ENCODE results near the gene TBC1D16. TPM values are rescaled to one million over a fixed set of nuclear protein-coding genes. Genes with fewer than 3 reads are reported as not detected.

The TBC1D16 gene
- total RNA-seq, 4 donors from 2014 or later, result 6.4 to 20.2 (median 11.5) TPM

- H3K4me3 ChIP-seq, result peak overlapping the region in 1 of 4 donors; percentile 34
- TF ChIP-seq POLR2A (IDR thresholded peaks at IDR 0.05) (no peak), CTCF (IDR thresholded peaks at IDR 0.05) (no peak)
- 47 to 55% methylated on average over 15 to 22 of the region's 23 CpGs for WGBS, 2 donors
- intact Hi-C loops (cut with DNase I), result no loop called here
- H3K27ac ChIP-seq, result peak overlapping the region; percentile 58 to 95 (median 84)
- peaks cover 19 to 69% (median 21%) of the 10 kb centered on the region in 3 donors for H3K4me1 ChIP-seq
- H3K36me3 ChIP-seq, result no peaks in the 10 kb centered on the region
- H3K27me3 ChIP-seq, result peaks cover 0 to 12% (median 0%) of the 10 kb centered on the region in 4 donors
- DNase-seq, result no peak
- H3K9me3 ChIP-seq, result no peaks in the 10 kb centered on the region
Observed at GRCh38 chr17:80068301-80069222, 32.9 kb upstream of the TBC1D16 start.

- WGBS, 2 donors, result 92 to 97% methylated on average over 31 of the region's 31 CpGs
- no peak overlapping the region for H3K4me3 ChIP-seq
- intact Hi-C loops (cut with DNase I), result no loop called here
- peaks cover 19 to 73% (median 23%) of the 10 kb centered on the region in 3 donors for H3K4me1 ChIP-seq
- peaks cover 0 to 12% (median 0%) of the 10 kb centered on the region in 4 donors for H3K27me3 ChIP-seq
- no peaks in the 10 kb centered on the region for H3K9me3 ChIP-seq
- no peak for DNase-seq
- H3K36me3 ChIP-seq, result no peaks in the 10 kb centered on the region
- TF ChIP-seq POLR2A (IDR thresholded peaks at IDR 0.05) (no peak), CTCF (IDR thresholded peaks at IDR 0.05) (no peak)
- peak overlapping the region in 2 of 4 donors; percentile 82 to 87 for H3K27ac ChIP-seq
Observed at GRCh38 chr17:80067393-80067986, 31.8 kb upstream of the TBC1D16 start.

GRCh38 chr17:80065478-80066170, 30.0 kb upstream of the TBC1D16 start:
- peak overlapping the region in 2 of 4 donors; percentile 13 to 44 for H3K27ac ChIP-seq
- peaks cover 19 to 60% (median 20%) of the 10 kb centered on the region in 3 donors for H3K4me1 ChIP-seq
- 58 to 82% methylated on average over 21 to 23 of the region's 32 CpGs for WGBS, 2 donors
- H3K27me3 ChIP-seq, result peaks cover 0 to 12% (median 0%) of the 10 kb centered on the region in 4 donors
- no peak for DNase-seq
- no peaks in the 10 kb centered on the region for H3K36me3 ChIP-seq
- TF ChIP-seq CTCF (IDR thresholded peaks at IDR 0.05), result no peak
- no peak for TF ChIP-seq POLR2A (IDR thresholded peaks at IDR 0.05)
- no peaks in the 10 kb centered on the region for H3K9me3 ChIP-seq
- intact Hi-C loops (cut with DNase I), result no loop called here
- no peak overlapping the region for H3K4me3 ChIP-seq

- H3K4me1 ChIP-seq, result peaks cover 16 to 51% (median 20%) of the 10 kb centered on the region in 3 donors
- peaks cover 0 to 12% (median 0%) of the 10 kb centered on the region in 4 donors for H3K27me3 ChIP-seq
- TF ChIP-seq CTCF (IDR thresholded peaks at IDR 0.05) (no peak), POLR2A (IDR thresholded peaks at IDR 0.05) (no peak)
- peak overlapping the region; percentile 12 to 85 (median 63) for H3K27ac ChIP-seq
- no peak overlapping the region for H3K4me3 ChIP-seq
- 81 to 83% methylated on average over 8 of the region's 8 CpGs for WGBS, 2 donors
- no peaks in the 10 kb centered on the region for H3K9me3 ChIP-seq
- H3K36me3 ChIP-seq, result no peaks in the 10 kb centered on the region
- intact Hi-C loops (cut with DNase I), result no loop called here
- no peak for DNase-seq
Observed at GRCh38 chr17:80064696-80065095, 29.0 kb upstream of the TBC1D16 start.

Measured in esophagus squamous epithelium (tissue), 5 donors.